ENCODE measurements around the gene USP25.

DNA sequence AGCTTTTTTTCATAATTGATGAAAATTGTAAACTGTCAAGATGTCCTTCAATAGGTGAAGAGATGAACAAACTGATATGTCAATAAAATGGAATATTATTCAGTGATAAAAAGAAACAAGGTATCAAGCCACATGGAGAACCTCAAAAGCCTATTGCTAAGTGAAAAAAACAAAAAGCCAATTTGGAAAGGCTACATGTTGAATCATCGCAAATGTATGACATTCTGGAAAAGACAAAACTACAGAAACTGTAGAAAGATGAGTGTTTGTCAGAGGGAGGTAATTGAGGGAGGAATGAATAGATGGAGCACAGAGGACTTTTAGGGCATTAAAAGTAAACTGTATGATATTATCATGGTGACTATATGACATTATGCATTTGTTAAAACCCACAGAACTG is 34.5 kb upstream of the USP25 start:
- TF ChIP-seq, protein P1, sequence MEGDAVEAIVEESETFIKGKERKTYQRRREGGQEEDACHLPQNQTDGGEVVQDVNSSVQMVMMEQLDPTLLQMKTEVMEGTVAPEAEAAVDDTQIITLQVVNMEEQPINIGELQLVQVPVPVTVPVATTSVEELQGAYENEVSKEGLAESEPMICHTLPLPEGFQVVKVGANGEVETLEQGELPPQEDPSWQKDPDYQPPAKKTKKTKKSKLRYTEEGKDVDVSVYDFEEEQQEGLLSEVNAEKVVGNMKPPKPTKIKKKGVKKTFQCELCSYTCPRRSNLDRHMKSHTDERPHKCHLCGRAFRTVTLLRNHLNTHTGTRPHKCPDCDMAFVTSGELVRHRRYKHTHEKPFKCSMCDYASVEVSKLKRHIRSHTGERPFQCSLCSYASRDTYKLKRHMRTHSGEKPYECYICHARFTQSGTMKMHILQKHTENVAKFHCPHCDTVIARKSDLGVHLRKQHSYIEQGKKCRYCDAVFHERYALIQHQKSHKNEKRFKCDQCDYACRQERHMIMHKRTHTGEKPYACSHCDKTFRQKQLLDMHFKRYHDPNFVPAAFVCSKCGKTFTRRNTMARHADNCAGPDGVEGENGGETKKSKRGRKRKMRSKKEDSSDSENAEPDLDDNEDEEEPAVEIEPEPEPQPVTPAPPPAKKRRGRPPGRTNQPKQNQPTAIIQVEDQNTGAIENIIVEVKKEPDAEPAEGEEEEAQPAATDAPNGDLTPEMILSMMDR (IDR thresholded peaks at IDR 0.05): no peak
- no peak for TF ChIP-seq ZFX (IDR thresholded peaks at IDR 0.05; ENCODE audit: borderline replicate concordance)

Measured in 22Rv1 (cell line).